Progenitor cell of endocrine pancreas (in vitro differentiated cells): ENCODE results near the gene C11orf21. TPM values are rescaled to one million over a fixed set of nuclear protein-coding genes. Genes with fewer than 3 reads are reported as not detected.

ENCODE experiments used
- DNase-seq: peaks from one replicate; pipeline ENCODE4 v3.0.0; 2021; ENCODE audit warnings: low spot score; ENCODE audit not compliant: unreplicated experiment
- H3K27ac Mint-ChIP-seq: 2 replicates; pipeline ENCODE4 v1.8.0; 2021; ENCODE audit warnings: mild to moderate bottlenecking, moderate library complexity, mixed read lengths
- H3K27me3 Mint-ChIP-seq: 2 replicates; pipeline ENCODE4 v1.8.0; 2021; ENCODE audit warnings: mixed read lengths
- H3K36me3 Mint-ChIP-seq: 2 replicates; pipeline ENCODE4 v1.8.0; 2022; ENCODE audit warnings: mixed read lengths; ENCODE audit not compliant: insufficient read depth
- H3K4me1 Mint-ChIP-seq: 2 replicates; pipeline ENCODE4 v1.8.0; 2021; ENCODE audit warnings: low read depth, mixed read lengths
- H3K4me3 Mint-ChIP-seq: 2 replicates; pipeline ENCODE4 v1.8.0; 2021; ENCODE audit warnings: low read depth, mild to moderate bottlenecking, moderate library complexity, mixed read lengths
- H3K9me3 Mint-ChIP-seq: 2 replicates; pipeline ENCODE4 v1.8.0; 2021; ENCODE audit warnings: low read depth, mixed read lengths
- total RNA-seq: library from RNA; stranded (reverse); gene quantifications from 2 replicates; pipeline ENCODE4 v1.2.1, GENCODE V29; 2021
- TF ChIP-seq, protein P1 (sequence below): fragments of 200-600 bp; sonication (generic); IDR thresholded peaks from one replicate; pipeline ENCODE4 v1.5.0; 2021; ENCODE audit warnings: antibody characterized with exemption, mild to moderate bottlenecking; ENCODE audit not compliant: unreplicated experiment

Gene C11orf21
- total RNA-seq, 1 donor from 2014 or later: 0.69 TPM

DNA sequence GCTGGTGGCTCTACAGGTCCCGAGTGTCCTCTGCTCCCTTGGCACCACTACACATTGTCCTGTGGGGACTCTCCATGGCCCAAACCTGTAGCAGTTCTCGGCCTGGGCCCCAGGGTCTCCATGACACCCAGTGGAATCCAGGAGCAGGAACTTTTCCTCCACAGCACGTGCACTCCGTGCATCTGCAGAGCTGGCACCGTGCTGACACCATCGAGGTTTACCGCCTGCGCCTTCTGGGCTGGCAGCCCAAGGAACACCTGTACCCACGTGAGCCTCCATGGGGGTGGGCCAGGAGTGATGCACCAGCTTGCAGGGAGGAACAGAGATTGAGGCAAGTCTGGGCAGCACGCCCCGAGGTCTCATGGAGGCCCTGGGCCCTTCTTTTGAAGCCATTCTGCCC lies 25.3 kb upstream of the C11orf21 start:
- DNase-seq: no peak
- H3K4me3 Mint-ChIP-seq: no peak overlapping the region
- no peaks in the 10 kb centered on the region for H3K4me1 Mint-ChIP-seq
- H3K9me3 Mint-ChIP-seq: peaks cover 18% of the 10 kb centered on the region
- peaks cover 38% of the 10 kb centered on the region for H3K27me3 Mint-ChIP-seq
- H3K36me3 Mint-ChIP-seq: peaks cover 7% of the 10 kb centered on the region
- TF ChIP-seq, protein P1, sequence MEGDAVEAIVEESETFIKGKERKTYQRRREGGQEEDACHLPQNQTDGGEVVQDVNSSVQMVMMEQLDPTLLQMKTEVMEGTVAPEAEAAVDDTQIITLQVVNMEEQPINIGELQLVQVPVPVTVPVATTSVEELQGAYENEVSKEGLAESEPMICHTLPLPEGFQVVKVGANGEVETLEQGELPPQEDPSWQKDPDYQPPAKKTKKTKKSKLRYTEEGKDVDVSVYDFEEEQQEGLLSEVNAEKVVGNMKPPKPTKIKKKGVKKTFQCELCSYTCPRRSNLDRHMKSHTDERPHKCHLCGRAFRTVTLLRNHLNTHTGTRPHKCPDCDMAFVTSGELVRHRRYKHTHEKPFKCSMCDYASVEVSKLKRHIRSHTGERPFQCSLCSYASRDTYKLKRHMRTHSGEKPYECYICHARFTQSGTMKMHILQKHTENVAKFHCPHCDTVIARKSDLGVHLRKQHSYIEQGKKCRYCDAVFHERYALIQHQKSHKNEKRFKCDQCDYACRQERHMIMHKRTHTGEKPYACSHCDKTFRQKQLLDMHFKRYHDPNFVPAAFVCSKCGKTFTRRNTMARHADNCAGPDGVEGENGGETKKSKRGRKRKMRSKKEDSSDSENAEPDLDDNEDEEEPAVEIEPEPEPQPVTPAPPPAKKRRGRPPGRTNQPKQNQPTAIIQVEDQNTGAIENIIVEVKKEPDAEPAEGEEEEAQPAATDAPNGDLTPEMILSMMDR: no peak
- no peak overlapping the region for H3K27ac Mint-ChIP-seq

DNA sequence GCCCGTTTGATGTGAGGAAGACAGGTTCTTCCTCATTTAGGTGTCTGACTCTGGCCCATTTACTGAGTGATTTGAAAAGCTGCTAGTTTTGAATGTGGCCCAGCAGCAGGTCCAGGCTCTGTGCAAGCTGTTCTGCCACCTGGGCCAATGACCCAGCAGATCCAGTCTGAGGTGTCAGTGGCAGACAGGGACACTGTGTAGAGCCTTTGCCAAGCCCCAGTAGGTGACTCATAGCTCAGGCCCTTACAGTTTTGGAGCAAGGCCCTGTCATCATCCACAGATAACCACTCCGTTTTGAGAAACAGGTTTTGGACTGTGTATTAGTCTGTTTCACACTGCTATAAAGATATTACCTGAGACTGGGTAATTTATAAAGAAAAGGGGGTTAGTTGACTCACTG lies 24.0 kb upstream of the C11orf21 start:
- Mint-ChIP-seq H3K9me3 (peaks cover 16% of the 10 kb centered on the region), H3K4me3 (no peak overlapping the region), H3K27me3 (peaks cover 42% of the 10 kb centered on the region), H3K27ac (no peak overlapping the region), H3K4me1 (no peaks in the 10 kb centered on the region), H3K36me3 (peaks cover 3% of the 10 kb centered on the region)
- no peak for DNase-seq
- TF ChIP-seq, protein P1: no peak

DNA sequence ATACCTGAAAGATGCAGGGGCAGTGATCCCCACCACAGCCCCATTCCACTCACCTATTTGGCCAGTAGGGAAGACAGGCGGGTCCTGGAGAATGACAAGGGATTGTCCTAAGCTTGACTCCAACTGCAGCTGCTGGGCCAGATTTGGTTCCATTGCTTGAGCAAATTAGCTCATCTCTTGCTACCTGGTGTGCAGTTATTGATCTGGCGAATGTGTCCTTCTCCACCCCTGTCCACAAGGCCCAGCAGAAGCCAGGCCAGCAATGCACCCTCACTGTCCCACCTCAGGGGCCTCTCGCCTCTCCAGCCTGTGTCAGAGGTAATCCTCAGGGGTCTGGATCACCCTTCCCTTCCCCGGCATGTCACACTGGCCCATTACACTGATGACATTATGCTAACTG lies 23.4 kb upstream of the C11orf21 start:
- H3K27me3 Mint-ChIP-seq: peaks cover 47% of the 10 kb centered on the region
- no peak overlapping the region for H3K27ac Mint-ChIP-seq
- DNase-seq: no peak
- no peak overlapping the region for H3K4me3 Mint-ChIP-seq
- H3K36me3 Mint-ChIP-seq: peaks cover 2% of the 10 kb centered on the region
- no peaks in the 10 kb centered on the region for H3K4me1 Mint-ChIP-seq
- H3K9me3 Mint-ChIP-seq: peaks cover 13% of the 10 kb centered on the region
- TF ChIP-seq, protein P1: no peak

DNA sequence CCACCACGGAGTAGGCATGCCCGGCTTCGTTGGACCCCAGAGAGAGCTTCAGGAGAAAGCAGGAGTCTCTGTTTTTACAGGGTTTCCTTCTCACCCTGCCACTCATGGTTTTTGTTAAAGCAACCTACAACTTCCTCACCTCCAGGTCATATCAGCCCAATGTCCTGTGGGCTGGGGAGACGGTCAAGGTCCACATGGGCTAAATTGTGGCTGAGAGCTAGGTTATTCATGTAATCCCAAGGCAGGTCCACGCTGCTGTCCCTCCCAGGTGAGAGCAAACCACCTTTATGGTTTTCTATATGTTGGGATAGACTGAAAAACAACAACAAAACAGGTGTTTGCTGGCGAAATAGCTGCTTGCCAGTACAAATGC lies 19.6 kb upstream of the C11orf21 start:
- no peaks in the 10 kb centered on the region for H3K36me3 Mint-ChIP-seq
- H3K27me3 Mint-ChIP-seq: peaks cover 47% of the 10 kb centered on the region
- no peaks in the 10 kb centered on the region for H3K4me1 Mint-ChIP-seq
- no peak overlapping the region for H3K4me3 Mint-ChIP-seq
- DNase-seq: no peak
- H3K27ac Mint-ChIP-seq: no peak overlapping the region
- H3K9me3 Mint-ChIP-seq: peaks cover 14% of the 10 kb centered on the region
- TF ChIP-seq, protein P1: no peak

DNA sequence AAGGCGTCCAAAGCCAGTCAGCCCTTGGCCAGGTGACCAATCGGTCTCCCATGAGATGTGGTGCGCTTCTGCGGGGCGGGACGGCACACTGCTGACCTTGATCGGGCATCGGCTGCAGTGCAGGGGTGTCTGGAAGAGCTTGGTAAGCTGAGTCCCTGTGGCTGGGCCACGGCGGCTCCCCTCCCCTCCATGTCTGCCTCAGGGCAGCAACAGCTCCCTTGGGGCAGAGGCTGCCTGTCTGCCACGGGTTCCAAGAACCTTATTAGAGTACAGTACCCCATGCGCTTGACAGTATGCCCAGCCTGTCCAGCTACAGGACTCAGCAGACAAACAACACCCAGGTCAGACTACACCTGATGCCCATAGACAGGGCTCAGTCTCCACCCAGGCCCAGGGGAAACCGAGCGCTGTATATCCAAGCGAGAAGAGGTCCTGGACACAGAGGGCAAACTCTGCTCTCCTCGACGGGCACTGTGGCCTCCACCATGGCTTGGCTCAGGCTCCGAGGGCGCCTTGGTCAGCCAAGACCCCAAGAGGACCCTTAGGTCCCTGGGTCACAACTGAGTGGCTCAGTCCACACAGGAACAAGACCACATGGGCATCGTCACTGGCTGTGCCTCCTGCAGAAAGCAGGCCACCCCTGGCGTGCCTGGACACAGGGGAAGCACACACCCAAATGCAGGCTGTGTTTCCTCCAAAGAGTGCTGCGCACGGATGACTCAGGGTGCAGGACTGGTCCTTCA lies 19.0 kb upstream of the C11orf21 start:
- no peak overlapping the region for H3K4me3 Mint-ChIP-seq
- H3K27ac Mint-ChIP-seq: no peak overlapping the region
- TF ChIP-seq, protein P1: no peak
- H3K4me1 Mint-ChIP-seq: no peaks in the 10 kb centered on the region
- H3K27me3 Mint-ChIP-seq: peaks cover 43% of the 10 kb centered on the region
- no peaks in the 10 kb centered on the region for H3K36me3 Mint-ChIP-seq
- DNase-seq: no peak
- H3K9me3 Mint-ChIP-seq: peaks cover 14% of the 10 kb centered on the region
